IMR-90 (cell line): Measurements from ENCODE around the gene FNDC11. TPM values are rescaled to one million over a fixed set of nuclear protein-coding genes. Genes with fewer than 3 reads are reported as not detected.

Source experiments
- ATAC-seq: fragments of 200-7000 bp; cut with Tn5 transposase; 2 replicates; pipeline ENCODE4 v1.9.1; 2020; ENCODE audit warnings: low read depth, mild to moderate bottlenecking, moderate library complexity
- BruUV-seq: library from RNA; stranded (reverse); fragments of 400-500 nt; replicated peaks from 2 replicates; lab custom pipeline; 2021; lab: Mats Ljungman, UMichigan
- CTCF ChIA-PET: fragments of 300-600 bp; formaldehyde crosslinking; extraction: SDS; loops from one replicate; lab custom pipeline; 2021; ENCODE audit warnings: antibody characterized with exemption; lab: Yijun Ruan, JAX
- POLR2A ChIA-PET: fragments of 300-600 bp; sonication (Branson Sonifier 250); formaldehyde crosslinking; loops from one replicate; lab custom pipeline; 2022; ENCODE audit warnings: antibody characterized with exemption; ENCODE audit not compliant: unreplicated experiment; lab: Charles Lee
- DNase-seq: peaks from one replicate; pipeline ENCODE4 v3.0.0; 2013
- H2AFZ ChIP-seq: replicated peaks from 2 replicates; pipeline ENCODE3; 2013; ENCODE audit warnings: low read length, mild to moderate bottlenecking; ENCODE audit not compliant: poor library complexity
- H2AK5ac ChIP-seq: 2 replicates; pipeline ENCODE4 v1.6.1; 2013; ENCODE audit warnings: low read depth, low read length, inconsistent platforms
- H2AK9ac ChIP-seq: replicated peaks from 2 replicates; pipeline ENCODE3; 2013; ENCODE audit warnings: mild to moderate bottlenecking, low read depth, low read length, moderate library complexity; ENCODE audit not compliant: poor library complexity
- H2BK120ac ChIP-seq: 2 replicates; pipeline ENCODE4 v1.6.1; 2013; ENCODE audit warnings: low read depth, low read length, inconsistent platforms
- H2BK15ac ChIP-seq: 3 replicates; pipeline ENCODE4 v1.6.1; 2013; ENCODE audit warnings: low read depth, low read length, inconsistent platforms
- H2BK20ac ChIP-seq: 2 replicates; pipeline ENCODE4 v1.6.1; 2013; ENCODE audit warnings: low read depth, mild to moderate bottlenecking, inconsistent platforms, low read length, moderate library complexity
- H2BK5ac ChIP-seq: 2 replicates; pipeline ENCODE4 v1.6.1; 2013; ENCODE audit warnings: mild to moderate bottlenecking, low read depth, low read length, inconsistent platforms; ENCODE audit not compliant: poor library complexity, severe bottlenecking
- H3K14ac ChIP-seq: replicated peaks from 2 replicates; pipeline ENCODE4 v1.6.1; 2013; ENCODE audit warnings: low read depth, low read length, inconsistent platforms
- H3K18ac ChIP-seq: 2 replicates; pipeline ENCODE4 v1.6.1; 2013; ENCODE audit warnings: low read depth, low read length, control low read depth
- H3K23ac ChIP-seq: 2 replicates; pipeline ENCODE4 v1.6.1; 2013; ENCODE audit warnings: low read depth, low read length, inconsistent platforms
- H3K27ac ChIP-seq: 2 replicates; pipeline ENCODE4 v1.5.1; 2013; ENCODE audit warnings: mild to moderate bottlenecking, control low read depth, low read length; ENCODE audit not compliant: insufficient read depth
- H3K27me3 ChIP-seq: 2 replicates; pipeline ENCODE4 v1.6.1; 2013; ENCODE audit warnings: low read length; ENCODE audit not compliant: control insufficient read depth, insufficient read depth
- H3K36me3 ChIP-seq: 2 replicates; pipeline ENCODE4 v1.6.1; 2013; ENCODE audit warnings: low read length, mixed read lengths; ENCODE audit not compliant: control insufficient read depth, insufficient read depth
- H3K4ac ChIP-seq: 2 replicates; pipeline ENCODE4 v1.6.1; 2013; ENCODE audit warnings: low read depth, low read length, inconsistent platforms
- H3K4me1 ChIP-seq: 2 replicates; pipeline ENCODE4 v1.6.1; 2013; ENCODE audit warnings: low read length, mixed read lengths; ENCODE audit not compliant: control insufficient read depth, insufficient read depth
- H3K4me2 ChIP-seq: 2 replicates; pipeline ENCODE4 v1.6.1; 2013; ENCODE audit warnings: low read depth, mild to moderate bottlenecking, control low read depth, low read length, moderate library complexity
- H3K4me3 ChIP-seq: 2 replicates; pipeline ENCODE4 v1.5.1; 2013; ENCODE audit warnings: low read depth, mild to moderate bottlenecking, control low read depth, low read length, moderate library complexity; ENCODE audit not compliant: insufficient read depth
- H3K56ac ChIP-seq: 2 replicates; pipeline ENCODE4 v1.6.1; 2013; ENCODE audit warnings: low read length, inconsistent platforms; ENCODE audit not compliant: insufficient read depth; ENCODE audit errors: extremely low read depth
- H3K79me1 ChIP-seq, 2 experiments: 2 replicates each; pipeline ENCODE4 v1.6.1; 2013; ENCODE audit warnings: low read length in 2 of 2, inconsistent platforms in 1 of 2, low read depth in 1 of 2
- H3K9ac ChIP-seq: 2 replicates; pipeline ENCODE4 v1.6.1; 2013; ENCODE audit warnings: low read depth, low read length, control low read depth
- H3K9me1 ChIP-seq: 2 replicates; pipeline ENCODE4 v1.6.1; 2013; ENCODE audit warnings: low read length, inconsistent platforms; ENCODE audit not compliant: insufficient read depth
- H3K9me3 ChIP-seq: 2 replicates; pipeline ENCODE4 v1.6.1; 2013; ENCODE audit warnings: low read length; ENCODE audit not compliant: control insufficient read depth, insufficient read depth
- H4K20me1 ChIP-seq: 2 replicates; pipeline ENCODE4 v1.6.1; 2013; ENCODE audit warnings: low read length, inconsistent platforms; ENCODE audit not compliant: insufficient read depth
- H4K5ac ChIP-seq: 2 replicates; pipeline ENCODE4 v1.6.1; 2013; ENCODE audit warnings: mild to moderate bottlenecking, low read depth, low read length, control low read depth
- H4K8ac ChIP-seq, 2 experiments: 2 replicates each; pipeline ENCODE4 v1.6.1; 2013; ENCODE audit warnings: low read depth in 2 of 2, low read length in 2 of 2, control low read depth in 1 of 2, inconsistent platforms in 1 of 2
- H4K91ac ChIP-seq: 2 replicates; pipeline ENCODE4 v1.6.1; 2013; ENCODE audit warnings: low read depth, low read length, inconsistent platforms; ENCODE audit not compliant: insufficient read depth
- ELK1 ChIP-seq: fragments of 150-350 bp; IDR thresholded peaks from 2 replicates; pipeline ENCODE4 v1.6.1; 2016; ENCODE audit warnings: low read depth, mild to moderate bottlenecking, low read length, moderate library complexity, borderline replicate concordance
- FOS ChIP-seq: fragments of 150-350 bp; IDR thresholded peaks from 2 replicates; pipeline ENCODE4 v1.6.1; 2016; ENCODE audit warnings: low read depth, low read length
- RAD21 ChIP-seq: IDR thresholded peaks from 2 replicates; pipeline ENCODE4 v1.6.1; 2012; ENCODE audit warnings: low read length, improper control_type of control experiment
- RCOR1 ChIP-seq: IDR thresholded peaks from 2 replicates; pipeline ENCODE4 v1.6.1; 2012; ENCODE audit warnings: mild to moderate bottlenecking, low read length, improper control_type of control experiment; ENCODE audit not compliant: insufficient replicate concordance
- RFX5 ChIP-seq: IDR thresholded peaks from 2 replicates; pipeline ENCODE4 v1.8.0; 2012; ENCODE audit warnings: low read depth, mild to moderate bottlenecking, low read length, moderate library complexity
- WGBS, 2 experiments: methylation state at CpG; one replicate each; pipeline versions ENCODE4 v1.1.5 to v1.1.7; 2013; ENCODE audit warnings: missing lambda C conversion rate in 2 of 2; ENCODE audit not compliant: insufficient read length in 1 of 2; ENCODE audit errors: extremely low coverage in 2 of 2; 5-methylcytosine and 5-hydroxymethylcytosine counted together
- dilution Hi-C: fragments of 300-500 bp; cut with HindIII; formaldehyde crosslinking; loops from one replicate; pipeline ENCODE4 v1.14.3; 2018; ENCODE audit warnings: low sequenced_read_pairs; ENCODE audit not compliant: unreplicated experiment
- in situ Hi-C: fragments of 300-500 bp; cut with MboI; formaldehyde crosslinking; loops from 3 replicates; pipeline ENCODE4 v1.14.3; 2019; ENCODE audit warnings: low sequenced_read_pairs, inconsistent platforms, mixed read lengths
- intact Hi-C: fragments of 100-400 bp; cut with micrococcal nuclease; formaldehyde crosslinking; loops from 2 replicates; pipeline ENCODE4 v1.10.0; 2022
- polyA plus RNA-seq, 3 experiments: library from polyadenylated mRNA; depleted of rRNA; stranded (reverse); fragments of >200 nt; gene quantifications; 2 replicates each; pipeline ENCODE4 v1.2.3, GENCODE V29; 2012; ENCODE audit warnings: low replicate concordance in 1 of 3
- total RNA-seq: library from RNA; depleted of rRNA; stranded (reverse); fragments of >200 nt; gene quantifications from 2 replicates; pipeline ENCODE4 v1.2.3, GENCODE V29; 2012

The FNDC11 gene
- total and polyA plus RNA-seq, 2 of the 4 experiments (the other 2 are of a cell fraction), result 0.36 to 1.0 TPM

DNA sequence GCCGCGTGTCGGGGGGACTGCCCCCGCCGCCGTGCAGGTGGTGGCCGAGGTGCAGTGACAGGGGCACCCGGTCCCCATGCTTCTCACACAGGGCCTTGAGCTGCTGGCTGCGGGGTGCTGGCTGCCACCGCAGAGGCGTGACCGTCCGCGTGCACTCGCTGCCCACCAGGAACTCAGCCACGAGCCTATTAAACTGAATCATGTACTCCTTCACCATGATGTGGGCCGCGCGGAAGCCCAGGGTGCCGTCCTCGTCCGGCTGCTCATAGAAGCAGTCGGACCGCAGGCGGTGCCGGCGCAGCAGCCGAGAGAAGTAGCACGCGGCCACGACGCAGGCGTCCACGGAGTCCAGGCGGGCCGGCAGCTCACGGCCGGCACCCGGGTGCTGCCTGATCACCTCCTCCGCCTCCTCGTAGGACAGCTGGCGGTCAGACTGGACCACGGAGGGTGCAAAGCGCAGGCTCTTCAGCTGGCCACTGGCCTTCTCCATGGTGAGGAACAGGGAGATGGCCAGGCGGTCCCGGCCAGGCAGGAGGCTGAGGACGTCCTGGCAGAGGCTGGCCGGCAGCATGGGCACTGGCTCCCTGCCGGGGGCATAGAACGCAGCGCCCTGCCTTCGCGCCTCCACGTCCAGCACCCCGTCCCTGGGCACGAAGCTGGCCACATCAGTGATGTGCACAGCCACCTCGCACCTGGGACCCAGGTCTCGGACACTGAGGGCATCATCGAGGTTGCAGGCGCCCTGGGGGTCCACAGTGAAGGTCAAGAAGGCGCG lies 10.3 kb downstream of the FNDC11 start (continued):
- no peak for TF ChIP-seq FOS

- dilution Hi-C loops, result no loop called here
- no TSS peak for BruUV-seq
Observed at GRCh38 chr20:63565021-63565698, 11.2 kb downstream of the FNDC11 start.

More at GRCh38 chr20:63565021-63565698, 11.2 kb downstream of the FNDC11 start:
- no peak overlapping the region for H2BK5ac ChIP-seq
- no peak overlapping the region for H3K18ac ChIP-seq
- H3K4me1 ChIP-seq, result no peaks in the 10 kb centered on the region
- no peaks in the 10 kb centered on the region for H3K9me3 ChIP-seq
- ATAC-seq (no peak), DNase-seq (no peak)
- H3K56ac ChIP-seq, result no peak overlapping the region
- no peaks in the 10 kb centered on the region for H3K79me1 ChIP-seq
- H3K4me3 ChIP-seq, result no peak overlapping the region
- H3K36me3 ChIP-seq, result peaks cover 59% of the 10 kb centered on the region
- no peak overlapping the region for H2AK9ac ChIP-seq
- TF ChIP-seq RAD21, result no peak
- no peak for TF ChIP-seq RCOR1
- TF ChIP-seq FOS, result no peak
- no peak for TF ChIP-seq ELK1
- no peak for TF ChIP-seq RFX5
- H3K4ac ChIP-seq, result no peak overlapping the region
- POLR2A ChIA-PET, result interaction anchor here (0.6 kb wide), 1 partner anchor 132 kb away, joined by 4 read pairs; no protein-coding TSS in a partner anchor
- H4K91ac ChIP-seq, result no peak overlapping the region
- no peak overlapping the region for H2BK15ac ChIP-seq
- CTCF ChIA-PET, result no interaction called here
- H4K5ac ChIP-seq, result no peak overlapping the region
- no peak overlapping the region for H3K23ac ChIP-seq
- H3K9me1 ChIP-seq, result no peaks in the 10 kb centered on the region
- no peaks in the 10 kb centered on the region for H3K27me3 ChIP-seq
- no peak overlapping the region for H3K14ac ChIP-seq
- H3K9ac ChIP-seq, result no peak overlapping the region
- H3K4me2 ChIP-seq, result no peak overlapping the region
- intact Hi-C loops, result no loop called here
- H2BK120ac ChIP-seq, result no peak overlapping the region
- 95% methylated on average over 57 of the region's 61 CpGs; no CpG with 5 or more reads in 1 of the 2 experiments for WGBS, 2 experiments
- H2AFZ ChIP-seq, result no peak overlapping the region
- H4K20me1 ChIP-seq, result no peaks in the 10 kb centered on the region
- in situ Hi-C loops, result no loop called here
- H4K8ac ChIP-seq, result no peak overlapping the region
- no peak overlapping the region for H2AK5ac ChIP-seq
- H3K27ac ChIP-seq, result no peak overlapping the region
- no peak overlapping the region for H2BK20ac ChIP-seq
